CD8-positive, alpha-beta memory T cell (primary cell): Measurements from ENCODE around the gene PUM2. TPM values are rescaled to one million over a fixed set of nuclear protein-coding genes. Genes with fewer than 3 reads are reported as not detected.

Source experiments
- CTCF ChIA-PET: fragments of 350-600 bp; sonication (Branson Sonifier 250); formaldehyde crosslinking; loops from one replicate; lab custom pipeline; 2021; ENCODE audit warnings: antibody characterized with exemption; lab: Charles Lee
- POLR2A ChIA-PET: fragments of 350-600 bp; sonication (Branson Sonifier 250); formaldehyde crosslinking; loops from one replicate; lab custom pipeline; 2021; ENCODE audit warnings: antibody characterized with exemption; lab: Charles Lee
- DNase-seq, 5 donors: peaks; one replicate each; pipeline versions ENCODE4 v3.0.0 to v3.0.0-alpha.2; 2020 to 2022; ENCODE audit warnings: mixed read lengths in 1 of 5
- H3K27ac ChIP-seq: one replicate; pipeline ENCODE4 v1.7.0; 2013; ENCODE audit warnings: low read depth, mild to moderate bottlenecking, low read length, moderate library complexity
- H3K27me3 ChIP-seq: 2 replicates; pipeline ENCODE4 v1.7.0; 2013; ENCODE audit warnings: low read length, mild to moderate bottlenecking; ENCODE audit not compliant: insufficient read depth, poor library complexity, severe bottlenecking
- H3K36me3 ChIP-seq: 2 replicates; pipeline ENCODE4 v1.7.0; 2013; ENCODE audit warnings: mild to moderate bottlenecking, low read length, moderate library complexity; ENCODE audit not compliant: insufficient read depth
- H3K4me1 ChIP-seq: 2 replicates; pipeline ENCODE4 v1.7.0; 2013; ENCODE audit warnings: mild to moderate bottlenecking, low read length, moderate library complexity; ENCODE audit not compliant: insufficient read depth
- H3K4me3 ChIP-seq: 2 replicates; pipeline ENCODE4 v1.7.0; 2013; ENCODE audit warnings: mild to moderate bottlenecking, low read length
- H3K9me3 ChIP-seq: 2 replicates; pipeline ENCODE4 v1.7.0; 2013; ENCODE audit warnings: mild to moderate bottlenecking, low read length
- H3K27ac Mint-ChIP-seq, 8 donors: one replicate each; pipeline ENCODE4 v1.8.0; 2020 to 2021; ENCODE audit warnings: mixed read lengths in 8 of 8, mild to moderate bottlenecking in 6 of 8, inconsistent platforms in 3 of 8, moderate library complexity in 3 of 8
- H3K27me3 Mint-ChIP-seq, 2 donors: one replicate each; pipeline ENCODE4 v1.8.0; 2020 to 2021; ENCODE audit warnings: mixed read lengths in 2 of 2, mild to moderate bottlenecking in 1 of 2, moderate library complexity in 1 of 2
- H3K36me3 Mint-ChIP-seq, 3 donors: one replicate each; pipeline ENCODE4 v1.8.0; 2020 to 2021; ENCODE audit warnings: mixed read lengths in 3 of 3, inconsistent platforms in 1 of 3, mild to moderate bottlenecking in 1 of 3
- H3K4me1 Mint-ChIP-seq, 3 donors: one replicate each; pipeline ENCODE4 v1.8.0; 2020 to 2021; ENCODE audit warnings: mixed read lengths in 3 of 3, inconsistent platforms in 1 of 3, mild to moderate bottlenecking in 1 of 3
- H3K4me3 Mint-ChIP-seq, 7 donors: one replicate each; pipeline ENCODE4 v1.8.0; 2020 to 2021; ENCODE audit warnings: mixed read lengths in 7 of 7, mild to moderate bottlenecking in 6 of 7, moderate library complexity in 4 of 7, inconsistent platforms in 2 of 7
- H3K9me3 Mint-ChIP-seq, 5 donors: one replicate each; pipeline ENCODE4 v1.8.0; 2020 to 2022; ENCODE audit warnings: mixed read lengths in 5 of 5, mild to moderate bottlenecking in 3 of 5, moderate library complexity in 2 of 5, inconsistent platforms in 1 of 5
- polyA plus RNA-seq: library from polyadenylated mRNA; unstranded; fragments of 300-500 nt; fragmentation: Illumina TruSeq; gene quantifications from one replicate; pipeline ENCODE4 v1.2.3, GENCODE V29; 2021
- total RNA-seq, 2 experiments: library from RNA; stranded (reverse); gene quantifications; one replicate each; pipeline ENCODE4 v1.2.3, GENCODE V29; 2021

Gene PUM2
- total and polyA plus RNA-seq, 3 experiments from 2014 or later = 17.0 to 121 (median 120) TPM

DNA sequence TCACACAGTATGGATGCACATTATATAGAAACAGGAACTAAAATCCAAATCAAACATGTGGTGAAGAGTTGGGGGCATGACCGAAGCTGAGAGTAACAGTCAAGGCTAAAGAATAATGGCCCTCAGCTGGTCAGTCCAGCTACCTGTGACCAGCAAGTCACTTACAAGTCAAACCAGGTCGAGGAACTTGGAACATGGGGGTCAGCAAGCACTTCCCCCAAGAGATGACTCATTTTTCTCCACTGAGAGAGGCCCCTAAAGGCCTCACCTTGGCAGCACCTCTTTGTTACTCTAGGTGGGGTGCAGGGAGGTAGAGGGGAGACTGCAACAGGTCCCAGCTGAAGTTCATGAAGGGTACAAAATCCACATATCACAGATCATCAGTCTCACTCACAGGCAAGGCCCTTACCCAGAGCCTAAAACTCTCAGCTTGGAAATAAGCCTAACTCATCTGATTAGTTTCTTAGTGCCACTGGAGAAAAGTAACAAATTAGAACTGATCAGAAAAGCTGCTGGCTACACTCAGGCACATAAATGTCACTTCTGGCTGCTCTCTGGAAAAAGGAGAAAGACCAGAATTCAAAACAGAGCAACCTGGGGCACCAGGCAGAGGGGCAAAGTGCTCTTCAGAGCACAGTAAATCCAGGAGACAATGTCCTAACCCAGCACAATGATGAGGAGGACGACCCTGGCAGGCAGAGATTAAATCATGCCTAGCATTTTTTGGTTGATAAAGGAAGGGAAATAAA is 129.7 kb downstream of the PUM2 start:
- no peaks in the 10 kb centered on the region for H3K9me3 ChIP-seq
- H3K27me3 Mint-ChIP-seq = peaks cover 25 to 43% of the 10 kb centered on the region in 2 donors
- no peak for DNase-seq
- no peaks in the 10 kb centered on the region for H3K9me3 Mint-ChIP-seq
- ChIA-PET CTCF (interaction anchor here (0.8 kb wide), 1 partner anchor 169 kb away, joined by 3 read pairs; no protein-coding TSS in a partner anchor), POLR2A (no interaction called here)
- no peaks in the 10 kb centered on the region for H3K36me3 Mint-ChIP-seq
- no peak overlapping the region for H3K4me3 ChIP-seq
- no peaks in the 10 kb centered on the region for H3K4me1 ChIP-seq
- no peak overlapping the region for H3K27ac Mint-ChIP-seq
- no peaks in the 10 kb centered on the region for H3K36me3 ChIP-seq
- no peak overlapping the region for H3K4me3 Mint-ChIP-seq
- no peaks in the 10 kb centered on the region for H3K27me3 ChIP-seq
- peaks cover 0 to 16% (median 4%) of the 10 kb centered on the region in 3 donors for H3K4me1 Mint-ChIP-seq
- no peak overlapping the region for H3K27ac ChIP-seq

DNA sequence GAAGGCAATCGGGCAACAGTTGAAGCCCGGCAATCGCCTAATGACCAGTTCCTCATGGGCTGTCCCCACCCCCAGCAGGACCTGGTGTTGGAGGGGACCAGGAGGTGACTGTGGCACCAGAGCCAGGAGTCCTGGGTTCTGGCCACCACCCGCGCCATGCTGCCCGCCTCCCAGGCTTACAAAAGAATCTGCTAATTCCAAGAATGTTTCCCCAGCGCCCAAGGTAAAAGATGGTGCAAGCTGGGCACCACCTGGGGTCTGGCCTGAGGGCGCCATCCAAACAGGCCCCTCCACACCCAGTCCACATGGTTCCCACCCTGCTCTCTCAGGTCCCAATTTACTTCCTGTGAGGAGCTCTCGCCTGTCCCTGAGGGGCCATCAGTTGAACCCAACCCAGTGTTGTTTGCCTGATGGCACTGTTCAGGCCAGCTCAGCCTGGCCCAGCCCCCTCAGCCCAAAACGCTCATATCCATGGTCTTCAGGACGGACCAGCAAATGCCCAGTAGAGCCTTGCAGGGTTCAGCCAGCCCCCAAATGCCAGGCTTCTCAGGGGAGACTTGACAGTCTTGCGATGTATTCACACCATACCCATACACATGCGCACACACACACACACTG is 130.8 kb downstream of the PUM2 start:
- H3K27ac ChIP-seq = no peak overlapping the region
- Mint-ChIP-seq H3K27me3 (peaks cover 25 to 38% of the 10 kb centered on the region in 2 donors), H3K27ac (no peak overlapping the region), H3K9me3 (no peaks in the 10 kb centered on the region), H3K4me1 (peaks cover 0 to 12% (median 4%) of the 10 kb centered on the region in 3 donors), H3K36me3 (no peaks in the 10 kb centered on the region), H3K4me3 (no peak overlapping the region)
- no peaks in the 10 kb centered on the region for H3K36me3 ChIP-seq
- H3K4me1 ChIP-seq = no peaks in the 10 kb centered on the region
- ChIA-PET POLR2A (no interaction called here), CTCF (no interaction called here)
- no peaks in the 10 kb centered on the region for H3K27me3 ChIP-seq
- no peaks in the 10 kb centered on the region for H3K9me3 ChIP-seq
- H3K4me3 ChIP-seq = no peak overlapping the region
- no peak for DNase-seq

DNA sequence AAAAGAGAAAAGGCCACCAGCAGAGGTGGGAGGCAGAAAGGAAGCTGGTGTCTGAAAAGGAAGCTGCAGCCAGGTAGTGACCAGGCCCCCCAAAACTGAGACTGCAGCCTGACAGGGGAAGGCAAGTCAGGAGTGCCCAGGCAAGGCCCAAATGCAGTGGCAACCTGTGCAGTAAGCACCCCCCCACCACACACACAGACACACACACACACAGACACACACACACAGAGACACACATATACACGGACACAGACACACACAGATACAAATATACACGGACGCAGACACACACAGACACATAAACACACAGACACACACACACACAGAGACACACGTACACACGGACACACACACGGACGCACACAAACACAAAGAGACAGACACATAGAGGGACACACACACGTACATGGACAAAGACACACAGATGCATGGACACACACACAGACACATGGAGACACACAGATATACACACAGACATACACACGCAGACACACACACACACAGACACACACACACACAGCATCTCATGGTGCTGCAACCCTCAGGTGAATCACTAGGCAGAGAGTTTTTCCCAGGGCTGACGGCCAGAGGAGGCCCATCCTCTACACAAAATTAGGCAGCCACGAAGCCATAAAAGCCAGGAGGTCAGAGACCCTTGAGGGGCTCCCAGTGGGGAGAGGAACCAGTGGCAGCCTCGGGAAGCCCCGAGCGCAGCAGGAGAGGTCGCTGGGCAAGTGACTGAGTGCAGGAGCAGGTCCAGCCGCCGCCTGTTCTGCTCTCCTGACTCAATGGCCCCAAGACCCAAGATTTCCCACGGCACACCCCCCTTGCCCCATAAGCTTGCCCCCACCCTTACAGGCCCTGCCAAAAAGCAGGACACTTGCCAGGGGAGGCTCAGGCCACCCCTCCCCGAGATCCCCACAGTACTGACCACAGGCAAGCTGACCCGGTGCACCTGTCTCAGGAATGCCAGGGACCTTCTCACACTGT is 132.0 kb downstream of the PUM2 start:
- H3K36me3 Mint-ChIP-seq = no peaks in the 10 kb centered on the region
- H3K27ac ChIP-seq = no peak overlapping the region
- CTCF ChIA-PET = no interaction called here

DNA sequence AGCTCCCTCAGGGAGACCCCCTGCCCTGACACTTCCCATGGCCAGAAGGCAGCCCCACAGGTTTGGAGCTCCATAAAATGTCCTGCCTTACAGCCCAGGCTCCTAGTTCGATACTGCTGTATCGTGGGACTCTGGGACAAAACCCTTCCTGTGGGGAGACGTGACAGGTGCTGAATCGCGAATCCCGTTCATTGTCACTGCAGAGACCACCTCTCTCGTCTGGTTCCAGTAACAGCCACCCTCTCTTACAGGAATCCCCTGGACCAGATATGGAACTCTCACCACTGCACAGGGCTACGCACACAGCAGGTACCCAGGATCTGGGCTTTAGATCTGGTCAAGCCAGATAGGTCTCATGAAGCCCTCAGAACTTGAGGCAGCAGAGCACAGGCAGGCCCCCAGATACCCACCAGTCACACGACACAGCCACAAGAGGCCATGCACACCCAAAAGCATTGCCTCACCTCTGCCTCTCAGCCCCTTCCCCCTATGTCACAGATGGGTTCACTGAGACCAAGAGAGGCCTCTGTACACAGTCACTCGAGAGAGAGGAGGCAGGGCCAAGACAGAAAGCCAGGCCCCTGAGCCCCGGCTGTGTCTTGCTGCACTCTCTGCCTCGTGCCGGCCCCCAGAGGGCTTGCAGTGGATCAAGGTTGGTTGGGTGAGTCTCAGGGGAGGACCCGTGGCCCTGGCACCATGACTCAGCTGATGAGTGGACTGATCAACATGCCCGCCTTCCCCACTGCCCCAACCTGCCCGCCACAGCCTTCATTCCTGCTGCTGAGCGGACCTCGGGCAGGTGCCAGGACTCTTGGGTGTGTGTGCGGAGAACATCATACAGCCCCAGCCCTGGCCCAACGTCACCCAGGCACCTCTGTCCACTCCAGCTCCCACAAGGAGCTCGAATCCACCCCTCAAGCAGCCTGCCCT is 133.3 kb downstream of the PUM2 start:
- Mint-ChIP-seq H3K36me3 (no peaks in the 10 kb centered on the region), H3K4me3 (no peak overlapping the region), H3K27me3 (peaks cover 16 to 29% of the 10 kb centered on the region in 2 donors), H3K9me3 (no peaks in the 10 kb centered on the region), H3K4me1 (peaks cover 0 to 3% (median 0%) of the 10 kb centered on the region in 3 donors), H3K27ac (peak overlapping the region in 1 of 8 donors; percentile 26)
- H3K27me3 ChIP-seq = no peaks in the 10 kb centered on the region
- POLR2A ChIA-PET = no interaction called here
- CTCF ChIA-PET = no interaction called here
- H3K4me1 ChIP-seq = no peaks in the 10 kb centered on the region
- H3K36me3 ChIP-seq = no peaks in the 10 kb centered on the region
- no peak overlapping the region for H3K4me3 ChIP-seq
- no peaks in the 10 kb centered on the region for H3K9me3 ChIP-seq
- DNase-seq = peak in 1 of 5 donors; percentile 33
- no peak overlapping the region for H3K27ac ChIP-seq

More for the DNA sequence above, 132.0 kb downstream of the PUM2 start:
- Mint-ChIP-seq H3K4me3 (no peak overlapping the region), H3K9me3 (no peaks in the 10 kb centered on the region), H3K4me1 (peaks cover 0 to 12% (median 4%) of the 10 kb centered on the region in 3 donors), H3K27me3 (peaks cover 25 to 38% of the 10 kb centered on the region in 2 donors), H3K27ac (no peak overlapping the region)
- POLR2A ChIA-PET = no interaction called here
- Histone ChIP-seq H3K4me1 (no peaks in the 10 kb centered on the region), H3K9me3 (no peaks in the 10 kb centered on the region), H3K36me3 (no peaks in the 10 kb centered on the region), H3K27me3 (no peaks in the 10 kb centered on the region), H3K4me3 (no peak overlapping the region)
- peak in 1 of 5 donors; percentile 33 for DNase-seq

DNA sequence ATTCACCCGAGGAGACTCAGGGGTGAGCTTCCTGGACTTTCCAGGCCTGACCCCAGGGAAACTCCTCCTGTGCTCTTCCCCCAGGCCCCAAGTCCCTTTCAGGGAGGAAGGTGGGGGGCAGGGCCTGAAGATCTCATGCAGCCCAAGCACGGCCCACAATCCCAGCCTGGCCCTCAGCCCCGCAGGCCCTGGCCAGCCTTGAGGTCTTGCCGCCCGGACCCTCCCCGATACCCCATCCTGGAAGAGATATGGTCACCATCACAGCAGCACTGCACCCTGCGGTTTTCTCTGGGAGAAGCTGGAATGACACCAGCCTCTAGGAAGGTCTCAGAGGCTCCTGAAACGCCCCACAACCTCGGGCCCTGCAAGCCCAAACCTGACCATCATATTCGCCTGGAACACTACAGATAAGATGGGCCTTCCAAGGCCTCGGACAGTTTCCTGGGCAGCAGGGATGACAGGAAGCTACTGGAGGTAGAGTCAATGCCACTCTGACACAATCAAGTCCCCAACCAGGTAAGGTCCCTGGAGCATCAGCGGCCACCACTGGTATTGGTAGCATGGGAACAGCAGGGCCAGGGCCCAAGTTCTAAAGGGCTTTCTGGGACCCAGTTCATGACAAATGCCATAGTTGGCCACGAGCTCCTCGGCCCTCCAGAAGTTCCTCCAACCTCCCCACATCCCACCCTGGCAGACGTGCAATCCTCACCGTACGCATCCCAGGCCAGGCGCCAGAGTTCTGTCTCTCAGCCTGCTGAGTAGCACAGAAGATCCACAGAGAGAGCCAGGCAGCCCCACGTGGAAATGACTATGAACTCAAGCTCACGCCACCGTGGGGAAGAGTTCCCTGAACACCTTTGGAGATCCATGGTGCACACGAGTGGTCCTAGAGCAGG is 134.3 kb downstream of the PUM2 start:
- Histone ChIP-seq H3K27me3 (no peaks in the 10 kb centered on the region), H3K9me3 (no peaks in the 10 kb centered on the region), H3K4me3 (no peak overlapping the region), H3K4me1 (no peaks in the 10 kb centered on the region), H3K36me3 (no peaks in the 10 kb centered on the region), H3K27ac (no peak overlapping the region)
- H3K27me3 Mint-ChIP-seq = peaks cover 11 to 20% of the 10 kb centered on the region in 2 donors
- CTCF ChIA-PET = no interaction called here
- H3K27ac Mint-ChIP-seq = peak overlapping the region in 1 of 8 donors; percentile 79
- POLR2A ChIA-PET = no interaction called here
- no peaks in the 10 kb centered on the region for H3K9me3 Mint-ChIP-seq
- H3K36me3 Mint-ChIP-seq = no peaks in the 10 kb centered on the region
- no peaks in the 10 kb centered on the region for H3K4me1 Mint-ChIP-seq
- DNase-seq = peak in 1 of 5 donors; percentile 32
- no peak overlapping the region for H3K4me3 Mint-ChIP-seq

DNA sequence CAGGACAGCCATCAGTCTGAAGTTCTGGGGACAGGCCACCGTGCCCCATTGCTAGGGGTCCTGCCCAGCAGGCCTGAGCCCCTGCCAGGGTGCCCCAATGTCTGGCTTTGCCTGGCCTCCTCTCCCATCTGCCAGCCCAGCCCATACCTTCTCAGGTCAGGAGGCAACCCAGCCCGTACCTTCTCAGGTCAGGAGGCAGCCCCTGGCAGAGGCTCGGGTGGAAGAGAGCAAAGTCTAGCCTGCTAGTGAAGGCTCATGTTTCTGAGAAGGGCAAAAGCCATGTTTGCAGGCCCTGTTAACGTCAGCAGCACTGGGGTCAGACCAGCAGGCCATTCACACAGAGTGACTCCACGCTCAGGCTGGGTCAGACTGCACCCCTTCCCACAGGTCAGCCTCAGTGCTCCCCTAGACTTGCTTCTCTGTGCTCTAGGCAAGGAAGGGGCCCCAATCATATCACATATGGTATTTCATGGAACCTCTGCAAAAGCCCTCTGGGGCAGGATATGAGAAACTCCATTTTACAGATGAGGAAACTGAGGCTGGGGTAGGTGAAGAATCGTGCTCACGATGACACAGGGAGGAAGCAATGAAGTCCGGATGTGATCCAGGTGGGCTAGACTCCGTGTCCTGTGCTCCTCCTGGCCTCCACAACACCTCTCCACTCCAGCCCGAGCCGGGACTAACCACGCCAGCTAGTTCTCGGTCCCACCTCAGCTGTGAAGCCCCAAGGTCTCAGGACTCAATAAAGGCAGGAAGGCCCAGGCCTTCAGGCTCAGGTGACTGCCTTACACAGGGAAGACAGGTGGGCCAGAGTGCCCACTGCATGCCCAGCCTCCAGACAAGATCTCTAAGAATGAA is 135.2 kb downstream of the PUM2 start:
- H3K4me3 Mint-ChIP-seq = no peak overlapping the region
- ChIA-PET CTCF (no interaction called here), POLR2A (no interaction called here)
- Histone ChIP-seq H3K27me3 (no peaks in the 10 kb centered on the region), H3K36me3 (no peaks in the 10 kb centered on the region), H3K9me3 (no peaks in the 10 kb centered on the region), H3K4me3 (no peak overlapping the region), H3K4me1 (no peaks in the 10 kb centered on the region), H3K27ac (no peak overlapping the region)
- no peak overlapping the region for H3K27ac Mint-ChIP-seq
- DNase-seq = peak in 1 of 5 donors; percentile 26
- no peaks in the 10 kb centered on the region for H3K36me3 Mint-ChIP-seq
- H3K4me1 Mint-ChIP-seq = no peaks in the 10 kb centered on the region
- no peaks in the 10 kb centered on the region for H3K9me3 Mint-ChIP-seq
- peaks cover 9 to 13% of the 10 kb centered on the region in 2 donors for H3K27me3 Mint-ChIP-seq
